NOMO-1 (cell line): ENCODE results near the gene MAP6.
"Not testable (repeated sequence)": the region's sequence is repeated elsewhere in the genome, so short reads cannot be mapped to it uniquely, and the experiment has no call there.

Experiments used
- DNase-seq, 2 experiments: peaks; one replicate each; lab custom pipeline; 2025; ENCODE audit not compliant: unreplicated experiment in 2 of 2; lab: John Stamatoyannopoulos, UW

The MAP6 gene

GRCh38 chr11:75668451-75669297 is at the start of gene MAP6:
Gene MAP6 (minus strand): TSS chr11:75669038. CDS start chr11:75668369, 669 bp downstream.
- DNase-seq: no peak

- no peak for DNase-seq
Observed at GRCh38 chr11:75717608-75718418, 49.0 kb upstream of the MAP6 start, which contains the start of gene MOGAT2. Gene MOGAT2 (plus strand): TSS chr11:75717838. CDS start chr11:75717889, 51 bp downstream.

DNA sequence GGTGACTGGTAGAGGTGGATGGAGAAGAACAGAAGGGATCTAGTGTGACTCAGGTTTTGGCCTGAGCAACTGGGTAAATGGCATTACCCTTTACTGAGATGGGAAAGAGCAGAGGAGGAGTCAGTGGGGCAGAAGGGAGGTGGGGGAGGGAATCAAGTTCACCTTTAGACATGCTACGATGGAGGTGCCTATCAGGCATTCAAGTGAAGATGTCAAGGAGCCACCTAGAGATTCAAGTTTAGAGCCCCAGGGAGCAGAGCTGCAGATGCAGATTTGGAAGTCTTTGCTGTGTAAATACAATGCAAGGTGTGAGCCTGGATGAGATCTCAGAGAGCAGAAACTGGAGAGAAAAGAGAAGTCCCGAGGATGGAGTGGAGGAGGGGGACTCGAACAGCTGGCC is 47.8 kb upstream of the MAP6 start:
- DNase-seq: no peak

DNA sequence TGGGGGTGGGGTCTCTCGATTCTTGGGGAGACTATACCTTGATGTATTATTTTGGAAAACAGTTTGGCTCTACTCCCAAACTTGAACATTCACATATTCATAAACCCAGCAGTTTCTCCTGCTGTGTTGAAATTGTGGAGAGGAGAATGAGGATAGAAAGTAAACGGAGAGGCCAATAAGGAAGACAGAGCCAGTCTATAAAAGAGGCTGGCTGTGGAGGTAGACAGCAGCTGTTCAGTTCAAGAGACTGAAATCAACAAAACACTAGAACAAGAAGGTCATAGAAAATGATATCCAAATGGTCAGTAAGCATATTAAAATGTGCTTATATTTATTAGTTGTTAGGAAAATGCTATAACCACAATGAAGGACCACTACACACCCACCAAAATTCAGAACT is 46.9 kb upstream of the MAP6 start:
- DNase-seq: no peak

DNA sequence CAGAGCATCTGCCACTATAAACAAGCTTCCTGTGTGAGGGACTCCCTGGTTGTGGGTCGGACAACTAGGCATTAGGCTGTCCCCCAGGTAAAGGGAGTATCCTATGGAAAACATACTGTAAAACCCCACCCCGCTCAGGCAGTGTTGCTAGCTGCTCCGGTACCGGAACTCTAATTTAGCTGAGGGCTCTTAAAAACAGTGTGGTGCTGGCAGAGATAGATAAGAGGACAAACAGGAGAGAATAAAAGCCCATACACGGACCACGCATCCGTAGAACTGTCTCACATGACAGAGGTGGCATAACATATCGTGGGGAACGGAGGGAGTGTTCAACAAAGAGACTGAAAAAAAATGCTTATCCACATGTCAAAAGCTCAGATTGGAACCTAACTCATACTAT is 45.4 kb upstream of the MAP6 start:
- DNase-seq: no peak

- DNase-seq: peak; percentile 54 to 69
Observed at GRCh38 chr11:75706260-75706729, 37.5 kb upstream of the MAP6 start.

DNA sequence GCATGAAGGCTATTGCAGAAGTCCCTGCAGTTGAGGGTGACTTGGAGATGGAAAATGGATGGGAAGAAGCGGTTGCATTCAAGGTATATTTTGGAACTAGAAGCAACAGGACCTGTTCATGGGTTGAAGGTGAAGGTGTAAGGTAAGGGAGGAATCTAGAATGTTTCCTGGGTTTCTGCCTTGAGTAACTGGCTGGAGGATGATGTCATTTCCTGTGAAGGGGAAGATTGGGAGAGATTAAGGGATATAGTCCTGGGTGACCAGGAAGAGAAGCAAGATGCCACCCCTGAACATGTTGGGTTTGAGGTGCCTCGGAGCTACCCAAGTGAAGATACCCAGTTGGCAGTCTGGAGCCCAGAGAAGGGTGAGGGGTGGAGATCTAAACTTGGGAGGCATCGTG is 36.7 kb upstream of the MAP6 start:
- no peak for DNase-seq

DNA sequence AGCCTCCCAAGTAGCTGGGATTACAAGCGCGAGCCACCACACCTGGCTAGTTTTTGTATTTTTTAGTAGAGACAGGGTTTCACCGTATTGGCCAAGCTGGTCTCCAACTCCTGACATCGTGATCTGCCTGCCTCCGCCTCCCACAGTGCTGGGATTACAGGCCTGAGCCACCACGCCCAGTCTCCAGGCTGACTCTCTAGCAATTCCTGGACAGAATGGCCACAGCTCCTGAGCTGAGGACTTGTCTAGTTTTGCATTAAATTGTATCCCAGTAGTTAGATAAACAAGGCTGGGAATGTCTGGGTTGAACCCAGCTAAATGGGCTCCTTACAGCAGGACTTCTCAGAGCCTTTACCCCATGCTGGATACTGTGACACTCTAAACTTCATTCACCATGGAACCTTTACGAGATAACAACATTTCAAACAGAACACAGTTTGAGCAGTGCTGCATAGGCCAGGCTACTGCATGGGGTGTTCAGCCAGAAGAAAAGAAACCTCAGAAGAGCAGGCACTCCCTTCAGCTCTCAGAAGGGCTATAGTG is 34.9 kb upstream of the MAP6 start:
- DNase-seq: no peak

DNA sequence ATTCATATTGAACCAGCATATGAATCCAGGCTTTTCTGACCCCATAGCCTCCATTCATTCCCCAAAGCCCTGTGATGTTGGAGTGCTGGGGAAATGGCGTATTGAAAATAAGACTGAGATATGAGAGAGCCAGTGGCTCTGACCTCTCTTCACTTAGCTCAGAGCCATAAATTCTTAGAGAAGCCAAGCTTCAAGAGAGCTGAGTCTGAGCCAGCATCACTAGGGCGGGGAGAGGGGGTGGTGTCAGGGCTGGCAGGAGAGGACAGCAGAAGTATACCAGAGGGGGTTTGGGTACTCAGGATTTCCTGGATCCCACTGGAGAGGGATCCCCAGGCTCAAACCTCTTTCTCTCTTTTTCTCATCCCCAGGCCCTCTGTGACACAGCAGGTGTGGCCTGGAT is 32.1 kb upstream of the MAP6 start:
- DNase-seq: no peak

GRCh38 chr11:75697906-75698581 is 29.2 kb upstream of the MAP6 start:
- DNase-seq: no peak

DNA sequence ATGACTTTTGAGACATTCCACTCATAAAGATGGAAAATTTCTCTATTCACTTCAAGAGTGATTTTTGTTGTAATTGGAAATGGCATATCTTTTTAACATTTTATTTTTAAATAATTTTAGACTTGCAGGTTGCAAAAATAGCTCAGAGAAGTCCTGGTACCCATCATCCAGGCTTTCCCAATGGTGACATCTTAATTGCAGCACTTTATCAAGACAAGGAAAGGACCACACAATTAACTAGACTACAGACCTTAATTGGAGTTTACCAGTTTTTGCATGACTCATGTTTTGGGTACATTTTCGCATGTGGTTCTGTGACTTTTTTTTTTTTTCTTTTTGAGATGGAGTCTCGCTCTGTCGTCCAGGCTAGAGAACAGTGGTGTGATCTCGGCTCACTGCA is 23.0 kb upstream of the MAP6 start:
- DNase-seq: no peak

- peak in 1 of 2 experiments; percentile 41 for DNase-seq
Observed at GRCh38 chr11:75689863-75690609, 21.2 kb upstream of the MAP6 start.

- DNase-seq: not testable (repeated sequence)
Observed at GRCh38 chr11:75683856-75684255, 15.0 kb upstream of the MAP6 start.

DNA sequence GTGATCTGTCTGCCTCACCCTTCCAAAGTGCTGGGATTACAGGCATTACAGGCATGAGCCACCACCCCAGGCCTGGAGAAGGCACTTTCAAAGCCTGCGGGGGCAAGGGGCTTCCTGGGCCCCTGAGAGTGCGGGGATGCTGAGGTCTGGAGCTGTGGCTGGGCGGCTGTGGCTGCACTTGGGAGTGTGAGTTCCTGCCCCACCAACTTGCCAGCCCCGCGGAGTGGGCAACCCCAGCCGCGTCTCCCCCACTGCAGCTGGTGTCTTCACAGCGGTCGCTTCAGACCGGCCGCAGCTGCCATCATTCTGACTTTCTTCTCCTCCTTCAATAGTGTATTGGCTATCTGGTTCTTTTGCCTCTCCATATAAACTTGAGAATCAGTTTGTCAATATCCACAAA is 10.7 kb upstream of the MAP6 start:
- DNase-seq: no peak

- DNase-seq: no peak
Observed at GRCh38 chr11:75678620-75679259, 9.9 kb upstream of the MAP6 start.

GRCh38 chr11:75677909-75678308 is 9.1 kb upstream of the MAP6 start:
- no peak for DNase-seq

- DNase-seq: no peak
Observed at GRCh38 chr11:75677275-75677674, 8.4 kb upstream of the MAP6 start.

GRCh38 chr11:75673977-75674582 is 5.2 kb upstream of the MAP6 start:
- DNase-seq: no peak

- DNase-seq: no peak
Observed at GRCh38 chr11:75667831-75668450, 897 bp downstream of the MAP6 start.
